Stimulated activated CD4-positive, alpha-beta T cell treated with anti-CD3 and anti-CD28 coated beads, Interleukin-15, amount 100 ng/mL, for 1 hour (primary cell): ENCODE data around the gene COL4A1.

ENCODE experiments used
- DNase-seq, 2 donors: peaks; one replicate each; pipeline ENCODE4 v3.0.0-alpha.2; 2020; ENCODE audit warnings: low read depth in 1 of 2, low spot score in 1 of 2

Gene COL4A1

GRCh38 chr13:110297011-110297410, 9.9 kb downstream of the COL4A1 start:
- no peak for DNase-seq

- DNase-seq: no peak
These were observed 12.3 kb downstream of the COL4A1 start for GRCh38 chr13:110294622-110295021.

DNA sequence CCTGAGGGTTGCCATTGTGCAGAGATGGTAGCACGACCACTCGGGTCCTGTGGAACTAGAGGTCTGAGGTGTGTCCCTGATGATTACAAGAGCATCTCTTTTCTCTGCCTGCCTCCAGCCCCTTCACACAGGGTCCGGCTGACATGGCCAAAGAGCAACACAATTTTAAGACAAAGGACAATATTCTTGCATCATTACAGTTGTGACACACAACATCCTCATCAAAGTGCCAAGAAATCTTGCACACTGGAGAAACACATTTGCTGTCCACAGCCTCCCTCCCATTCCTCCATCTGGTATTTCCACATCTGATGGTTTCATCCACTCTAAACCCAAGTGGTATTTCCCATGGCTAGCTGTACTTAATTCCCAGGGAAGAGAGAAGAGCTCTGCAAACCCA, 12.8 kb downstream of the COL4A1 start:
- DNase-seq: no peak

DNA sequence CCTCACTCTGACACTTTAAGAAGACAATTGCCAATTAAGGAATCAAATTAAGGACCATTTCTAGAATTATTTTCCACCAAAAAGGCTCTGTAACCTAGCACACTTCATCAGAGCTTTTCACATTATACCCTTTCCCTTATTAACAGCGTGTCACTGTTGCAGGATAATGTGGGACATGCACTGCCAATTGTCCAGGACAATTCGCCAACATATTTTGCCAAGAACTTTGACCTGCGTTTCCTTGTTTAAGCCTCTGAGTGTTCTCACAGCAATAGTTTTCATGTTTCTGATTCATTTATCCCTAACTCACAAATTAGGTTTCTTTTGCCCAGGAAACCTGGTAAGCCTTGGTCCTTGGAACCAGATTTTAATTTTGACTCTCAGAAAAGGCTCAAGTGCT, 13.3 kb downstream of the COL4A1 start:
- no peak for DNase-seq

- DNase-seq: no peak
These were observed 13.9 kb downstream of the COL4A1 start for GRCh38 chr13:110293037-110293436.

DNA sequence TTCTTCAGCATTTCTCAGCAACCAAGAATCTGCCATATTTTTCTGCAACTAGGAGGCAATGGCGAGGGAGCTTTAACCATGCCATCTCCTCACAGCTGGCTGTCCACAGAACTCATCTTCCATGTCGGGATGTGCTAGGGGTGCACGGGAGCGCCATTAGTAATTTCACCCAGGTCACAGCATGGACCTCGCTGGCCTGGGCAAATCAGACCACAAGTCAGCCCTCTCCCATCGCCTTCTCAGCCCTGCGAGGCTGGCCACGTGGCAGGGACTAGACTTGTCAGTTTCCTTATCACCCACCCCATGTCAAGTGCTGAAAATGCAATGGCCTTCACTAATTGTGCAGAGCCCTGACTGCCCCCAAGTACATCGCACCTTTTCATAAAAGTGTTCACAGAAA, 15.7 kb downstream of the COL4A1 start:
- no peak for DNase-seq

GRCh38 chr13:110290826-110291225, 16.1 kb downstream of the COL4A1 start:
- DNase-seq: no peak

DNA sequence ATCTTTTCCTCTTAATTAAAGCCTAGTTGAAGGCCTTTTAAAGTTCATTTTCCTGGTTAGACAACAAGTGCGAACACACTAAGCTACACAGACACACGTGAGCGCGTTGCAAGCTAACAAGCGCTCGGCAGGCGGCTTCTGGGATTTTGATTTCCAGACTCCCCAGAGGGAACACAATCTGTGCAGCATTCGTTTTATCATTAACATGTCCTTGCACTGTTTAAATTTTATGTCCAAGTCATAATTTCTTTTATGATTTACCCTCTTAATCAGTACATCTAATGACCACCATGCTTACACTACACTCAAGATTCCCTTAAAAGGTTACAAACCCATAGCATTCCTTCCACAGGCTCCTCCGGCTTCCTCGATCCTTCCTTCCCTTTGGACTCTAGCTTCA, 16.8 kb downstream of the COL4A1 start:
- DNase-seq: no peak

GRCh38 chr13:110289661-110290060, 17.3 kb downstream of the COL4A1 start:
- DNase-seq: no peak

- no peak for DNase-seq
These were observed 17.8 kb downstream of the COL4A1 start for GRCh38 chr13:110289174-110289573.

DNA sequence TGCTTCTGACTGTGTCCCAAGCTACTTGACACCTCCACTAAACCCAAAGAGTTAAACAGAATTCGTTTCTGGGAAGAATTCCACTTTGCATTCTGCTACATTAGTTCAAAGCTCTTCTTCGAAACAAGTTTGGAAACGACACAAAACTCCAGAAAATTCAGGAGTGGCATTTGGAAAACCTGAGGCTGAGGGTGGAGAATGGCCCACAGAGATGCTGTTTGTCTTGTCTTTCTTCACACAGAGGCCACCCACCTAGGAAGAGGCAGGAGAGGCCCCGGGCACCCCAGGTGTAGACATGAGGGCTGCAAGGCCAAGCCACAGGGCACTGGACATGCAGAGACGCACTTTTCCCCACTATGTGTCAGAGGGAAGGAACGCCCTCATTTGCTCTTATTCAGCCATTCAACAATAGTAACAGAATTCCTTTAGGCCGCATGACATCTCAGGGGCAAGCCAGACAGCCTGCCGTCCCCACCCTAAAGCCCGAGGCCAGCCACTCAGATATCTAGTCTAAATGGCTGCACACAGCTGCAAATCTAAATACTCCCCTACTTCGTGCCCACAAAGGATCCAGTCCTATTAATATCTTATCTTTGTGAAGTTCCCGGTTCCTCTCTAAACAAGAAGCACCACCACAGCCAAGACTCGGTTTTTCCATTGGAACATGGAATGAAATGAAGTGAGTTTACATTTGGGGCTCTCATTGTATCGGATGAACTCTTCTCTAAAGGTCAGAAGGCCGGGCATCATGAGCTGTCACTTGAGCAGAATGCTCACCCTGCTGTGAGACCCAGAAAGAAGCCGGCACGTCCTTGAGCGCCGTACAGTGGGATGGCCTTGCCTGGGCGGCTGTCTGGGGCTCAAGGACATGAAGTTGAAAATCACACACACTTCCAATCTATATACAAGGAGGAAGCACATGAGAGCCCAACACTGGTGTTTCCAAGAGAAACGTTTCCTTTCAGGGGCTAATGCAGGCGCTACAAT, 19.8 kb downstream of the COL4A1 start:
- DNase-seq: no peak

GRCh38 chr13:110285991-110286832, 20.7 kb downstream of the COL4A1 start:
- DNase-seq: no peak

GRCh38 chr13:110284779-110285484, 22.0 kb downstream of the COL4A1 start:
- DNase-seq: no peak

- DNase-seq: no peak
These were observed 23.0 kb downstream of the COL4A1 start for GRCh38 chr13:110283736-110284517.

DNA sequence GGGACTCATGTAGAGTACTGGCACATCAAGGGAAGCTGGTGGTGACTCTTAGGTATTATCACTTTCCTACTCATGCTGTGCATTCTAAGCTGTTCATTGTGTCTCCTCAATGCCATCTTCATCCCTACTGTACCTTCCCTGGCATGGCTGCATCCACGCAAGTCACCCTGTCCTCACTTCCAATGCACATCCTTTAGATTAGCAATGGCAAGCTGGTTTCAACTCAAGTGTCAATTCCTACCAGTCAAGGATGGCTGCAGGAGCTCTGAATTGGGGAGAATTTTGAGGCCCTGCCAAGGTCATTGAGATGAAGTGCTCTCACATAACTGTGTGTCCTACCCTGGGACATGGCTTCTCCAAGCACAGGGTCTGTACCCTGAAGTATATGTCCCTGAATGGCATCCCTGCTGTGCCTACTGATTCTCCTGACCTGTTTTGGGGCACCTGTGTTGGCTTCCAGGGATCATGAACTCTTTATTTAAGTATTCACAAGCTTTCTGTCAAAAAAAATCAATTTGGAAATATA, 24.6 kb downstream of the COL4A1 start:
- no peak for DNase-seq

DNA sequence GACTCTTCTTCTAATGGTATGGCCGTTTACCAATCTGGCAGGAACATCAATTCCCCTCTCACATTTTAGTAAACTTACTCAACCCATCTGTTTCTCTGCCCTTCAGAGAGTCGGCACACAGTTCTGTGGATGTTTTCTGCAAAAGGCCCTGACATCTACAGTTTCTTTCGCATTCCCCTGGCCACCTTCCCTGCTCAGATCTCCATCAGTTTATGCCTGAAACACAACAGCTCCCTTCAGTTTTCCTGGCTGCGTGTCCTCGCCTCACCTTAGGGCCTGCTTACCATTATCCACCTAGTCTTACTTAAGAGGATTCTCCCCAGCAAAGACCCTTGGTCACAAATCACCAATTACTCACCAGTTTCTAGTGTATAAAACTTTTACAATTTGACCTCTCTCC, 25.2 kb downstream of the COL4A1 start:
- no peak for DNase-seq

GRCh38 chr13:110280985-110281688, 25.8 kb downstream of the COL4A1 start:
- no peak for DNase-seq

- DNase-seq: no peak
These were observed 26.6 kb downstream of the COL4A1 start for GRCh38 chr13:110280231-110280813.

DNA sequence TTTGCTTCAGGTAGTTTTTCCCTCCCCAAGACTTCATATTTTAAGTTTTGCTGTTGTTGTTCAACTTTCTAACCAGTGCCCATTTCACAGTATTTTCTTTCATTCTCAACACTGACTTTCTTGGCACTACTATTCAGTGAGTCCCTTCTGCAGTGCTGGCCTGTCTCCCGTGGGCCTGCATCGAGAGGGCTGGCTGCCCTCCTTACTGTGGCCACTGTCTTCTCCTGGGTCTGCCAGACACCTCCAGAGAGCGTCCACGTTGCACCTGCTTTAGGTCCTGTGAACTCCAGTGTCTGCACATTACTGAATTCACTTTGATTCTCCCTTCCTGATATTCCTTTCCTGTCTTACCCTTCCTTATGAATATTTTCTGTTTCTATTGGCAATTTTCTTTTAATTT, 27.3 kb downstream of the COL4A1 start:
- DNase-seq: no peak
